B cell (primary cell): ENCODE data around the gene SFXN3. TPM values are rescaled to one million over a fixed set of nuclear protein-coding genes. Genes with fewer than 3 reads are reported as not detected.
A peak's percentile ranks its signal among the peaks of the same experiment; 100 is the strongest.

Experiments used
- ATAC-seq: fragments of 200-7000 bp; cut with Tn5 transposase; one replicate; pipeline ENCODE4 v1.10.0; 2021; ENCODE audit warnings: low read depth, mild to moderate bottlenecking, moderate number of reproducible peaks, moderate library complexity
- CTCF ChIA-PET: fragments of 350-600 bp; sonication (Branson Sonifier 250); formaldehyde crosslinking; loops from one replicate; lab custom pipeline; 2021; ENCODE audit warnings: antibody characterized with exemption, inconsistent platforms; lab: Charles Lee
- POLR2A ChIA-PET: fragments of 350-600 bp; sonication (Branson Sonifier 250); formaldehyde crosslinking; loops from one replicate; lab custom pipeline; 2021; ENCODE audit warnings: antibody characterized with exemption; lab: Charles Lee
- DNase-seq: peaks from one replicate; pipeline ENCODE4 v3.0.0; 2013
- H2AFZ ChIP-seq: 2 replicates; pipeline ENCODE4 v1.6.1; 2012; ENCODE audit warnings: mild to moderate bottlenecking, low read depth, low read length; ENCODE audit not compliant: insufficient read depth, poor library complexity, severe bottlenecking
- H3K27ac ChIP-seq, 2 donors: 1 replicate in 1 of 2; 2 replicates in 1 of 2; pipeline ENCODE4 v1.5.1; 2012 to 2013; ENCODE audit warnings: low read length in 2 of 2, mild to moderate bottlenecking in 2 of 2, moderate library complexity in 1 of 2
- H3K27me3 ChIP-seq, 4 experiments: fragments of 200-600 bp in 1 of 4; sonication (generic) in 1 of 4; replicated peaks in 1 of 4; 1 replicate in 2 of 4; 2 replicates in 2 of 4; pipeline versions ENCODE4 v1.6.1 to v1.7.0; 2013 to 2016; ENCODE audit warnings: low read length in 3 of 4, mild to moderate bottlenecking in 2 of 4, mixed read lengths in 1 of 4, moderate library complexity in 1 of 4; ENCODE audit not compliant: insufficient read depth in 4 of 4, control insufficient read depth in 3 of 4; ENCODE audit errors: control extremely low read depth in 1 of 4
- H3K36me3 ChIP-seq, 2 experiments: replicated peaks in 1 of 2; 1 replicate in 1 of 2; 2 replicates in 1 of 2; pipeline versions ENCODE4 v1.6.1 to v1.7.1; 2013; ENCODE audit warnings: low read length in 1 of 2; ENCODE audit not compliant: insufficient read depth in 2 of 2, control insufficient read depth in 1 of 2; ENCODE audit errors: control extremely low read depth in 1 of 2, extremely low read depth in 1 of 2
- H3K4me1 ChIP-seq, 2 donors: fragments of 200-600 bp in 1 of 2; sonication (generic) in 1 of 2; 1 replicate in 1 of 2; 2 replicates in 1 of 2; pipeline versions ENCODE4 v1.5.1 to v1.6.1; 2013 to 2017; ENCODE audit warnings: low read length in 2 of 2; ENCODE audit not compliant: control insufficient read depth in 2 of 2, insufficient read depth in 2 of 2
- H3K4me2 ChIP-seq: replicated peaks from 2 replicates; pipeline ENCODE3; 2012; ENCODE audit warnings: mild to moderate bottlenecking, low read depth, low read length; ENCODE audit not compliant: poor library complexity, severe bottlenecking
- H3K4me3 ChIP-seq, 5 experiments: fragments of 200-600 bp in 1 of 5; sonication (generic) in 1 of 5; 1 replicate in 3 of 5; 2 replicates in 2 of 5; pipeline versions ENCODE4 v1.5.1 to v1.7.0; 2011 to 2016; ENCODE audit warnings: low read length in 4 of 5, mild to moderate bottlenecking in 4 of 5, low read depth in 2 of 5, control low read depth in 1 of 5, moderate library complexity in 1 of 5; ENCODE audit not compliant: insufficient read depth in 1 of 5; ENCODE audit errors: control extremely low read depth in 1 of 5, extremely low read depth in 1 of 5
- H3K79me2 ChIP-seq: fragments of 200-600 bp; sonication (generic); one replicate; pipeline ENCODE4 v1.6.0; 2016; ENCODE audit warnings: low read length; ENCODE audit not compliant: control insufficient read depth, insufficient read depth
- H3K9ac ChIP-seq: fragments of 200-600 bp; sonication (generic); 2 replicates; pipeline ENCODE4 v1.6.1; 2017; ENCODE audit warnings: mild to moderate bottlenecking, low read length, moderate library complexity
- H3K9me3 ChIP-seq, 3 donors: one replicate each; pipeline versions ENCODE4 v1.6.1 to v1.7.1; 2013; ENCODE audit warnings: low read length in 2 of 3; ENCODE audit not compliant: control insufficient read depth in 2 of 3, insufficient read depth in 1 of 3; ENCODE audit errors: control extremely low read depth in 1 of 3
- H4K20me1 ChIP-seq: 2 replicates; pipeline ENCODE4 v1.6.0; 2012; ENCODE audit warnings: mild to moderate bottlenecking, low read length; ENCODE audit not compliant: insufficient read depth, control insufficient read depth, poor library complexity, severe bottlenecking
- H3K27ac Mint-ChIP-seq: one replicate; pipeline ENCODE4 v1.8.0; 2021; ENCODE audit warnings: mixed read lengths
- H3K27me3 Mint-ChIP-seq: one replicate; pipeline ENCODE4 v1.8.0; 2021; ENCODE audit warnings: mixed read lengths
- H3K4me1 Mint-ChIP-seq: one replicate; pipeline ENCODE4 v1.8.0; 2021; ENCODE audit warnings: mixed read lengths
- H3K4me3 Mint-ChIP-seq: one replicate; pipeline ENCODE4 v1.8.0; 2021; ENCODE audit warnings: mixed read lengths
- H3K9me3 Mint-ChIP-seq: one replicate; pipeline ENCODE4 v1.8.0; 2022; ENCODE audit warnings: mixed read lengths; ENCODE audit not compliant: insufficient read depth
- EZH2 ChIP-seq: IDR thresholded peaks from 2 replicates; pipeline ENCODE4 v1.6.1; 2012; ENCODE audit warnings: borderline replicate concordance, low read depth, mild to moderate bottlenecking, moderate library complexity, low read length; ENCODE audit not compliant: insufficient read depth, poor library complexity, severe bottlenecking
- WGBS: methylation state at CpG from one replicate; pipeline ENCODE4 v1.1.5; 2013; ENCODE audit warnings: missing lambda C conversion rate; ENCODE audit not compliant: insufficient coverage; 5-methylcytosine and 5-hydroxymethylcytosine counted together
- intact Hi-C: fragments of 100-400 bp; cut with micrococcal nuclease; formaldehyde crosslinking; loops from one replicate; pipeline ENCODE4 v1.10.0; 2022
- polyA plus RNA-seq: library from polyadenylated mRNA; depleted of rRNA; stranded (reverse); fragments of >200 nt; gene quantifications from 2 replicates; pipeline ENCODE4 v1.2.3, GENCODE V29; 2012
- total RNA-seq, 2 donors: library from RNA; stranded (reverse); fragments of 120-200 nt in 1 of 2; gene quantifications; 1 replicate in 1 of 2; 2 replicates in 1 of 2; pipeline versions ENCODE4 v1.2.3 to v1.2.4, GENCODE V29; 2013 to 2022
- TF ChIP-seq, protein P1 (sequence below): fragments of 200-600 bp; IDR thresholded peaks from one replicate; pipeline ENCODE4 v1.8.0; 2022; ENCODE audit warnings: antibody characterized with exemption, mild to moderate bottlenecking

Gene SFXN3
- total and polyA plus RNA-seq, 2 donors (not counting 1 experiment from before 2014, with no cell fraction given) = 44.2 to 51.7 TPM

DNA sequence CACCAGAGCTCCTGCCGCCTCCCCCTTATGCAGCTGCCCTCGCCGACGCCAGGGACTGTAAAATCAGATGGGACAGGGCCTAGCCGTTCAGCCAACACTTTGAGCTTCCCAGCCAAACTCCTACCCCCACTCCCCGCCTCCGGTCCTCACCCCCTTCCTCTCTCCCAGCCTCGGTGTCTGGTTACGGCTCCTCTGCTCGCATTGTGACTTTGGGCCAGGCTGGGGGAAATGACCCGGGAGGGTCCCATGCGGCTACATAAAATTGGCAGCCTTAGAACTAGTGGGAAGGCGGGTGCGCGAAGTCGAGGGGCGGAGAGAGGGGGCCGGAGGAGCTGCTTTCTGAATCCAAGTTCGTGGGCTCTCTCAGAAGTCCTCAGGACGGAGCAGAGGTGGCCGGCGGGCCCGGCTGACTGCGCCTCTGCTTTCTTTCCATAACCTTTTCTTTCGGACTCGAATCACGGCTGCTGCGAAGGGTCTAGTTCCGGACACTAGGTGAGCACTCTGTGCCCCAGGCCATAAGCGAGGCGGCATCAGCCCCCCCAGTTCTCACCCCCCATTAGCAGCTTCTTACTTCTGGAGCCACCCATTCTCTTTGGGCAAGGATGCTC, 30.7 kb downstream of the SFXN3 start, which contains the start of gene KAZALD1:
KAZALD1 (plus strand) TSS at position 366 of the 608 bp plus-strand sequence. CDS start 604 bp downstream, outside the sequence.
- peaks cover 43 to 51% of the 10 kb centered on the region in 2 donors for H3K4me1 ChIP-seq
- H3K9me3 ChIP-seq = peaks cover 0 to 6% (median 0%) of the 10 kb centered on the region in 3 donors
- peaks cover 5% of the 10 kb centered on the region for H4K20me1 ChIP-seq
- H3K27me3 Mint-ChIP-seq = peaks cover 22% of the 10 kb centered on the region
- H3K27me3 ChIP-seq = peaks cover 0 to 44% (median 17%) of the 10 kb centered on the region in 4 experiments
- no peak for DNase-seq
- TF ChIP-seq, protein P1, sequence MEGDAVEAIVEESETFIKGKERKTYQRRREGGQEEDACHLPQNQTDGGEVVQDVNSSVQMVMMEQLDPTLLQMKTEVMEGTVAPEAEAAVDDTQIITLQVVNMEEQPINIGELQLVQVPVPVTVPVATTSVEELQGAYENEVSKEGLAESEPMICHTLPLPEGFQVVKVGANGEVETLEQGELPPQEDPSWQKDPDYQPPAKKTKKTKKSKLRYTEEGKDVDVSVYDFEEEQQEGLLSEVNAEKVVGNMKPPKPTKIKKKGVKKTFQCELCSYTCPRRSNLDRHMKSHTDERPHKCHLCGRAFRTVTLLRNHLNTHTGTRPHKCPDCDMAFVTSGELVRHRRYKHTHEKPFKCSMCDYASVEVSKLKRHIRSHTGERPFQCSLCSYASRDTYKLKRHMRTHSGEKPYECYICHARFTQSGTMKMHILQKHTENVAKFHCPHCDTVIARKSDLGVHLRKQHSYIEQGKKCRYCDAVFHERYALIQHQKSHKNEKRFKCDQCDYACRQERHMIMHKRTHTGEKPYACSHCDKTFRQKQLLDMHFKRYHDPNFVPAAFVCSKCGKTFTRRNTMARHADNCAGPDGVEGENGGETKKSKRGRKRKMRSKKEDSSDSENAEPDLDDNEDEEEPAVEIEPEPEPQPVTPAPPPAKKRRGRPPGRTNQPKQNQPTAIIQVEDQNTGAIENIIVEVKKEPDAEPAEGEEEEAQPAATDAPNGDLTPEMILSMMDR = no peak
- no peak for TF ChIP-seq EZH2
- peak within 1 kb of the TSS; percentile 94 for H3K27ac Mint-ChIP-seq
- peak; percentile 8 for ATAC-seq
- peak within 1 kb of the TSS; percentile 93 to 100 (median 97) for H3K4me3 ChIP-seq
- H3K4me3 Mint-ChIP-seq = peak within 1 kb of the TSS; percentile 97
- CTCF ChIA-PET = interaction anchor here (0.6 to 16.1 kb wide), 9 partner anchors 8 to 81 kb away, joined by 3 to 306 read pairs (median 8); partner anchors contain the start of genes PDZD7 and SFXN3
- intact Hi-C loops = loop anchor here (2.0 to 10.0 kb wide), 4 partner anchors 63 to 996 kb away; partner anchors contain the start of gene ARMH3
- H2AFZ ChIP-seq = peak within 1 kb of the TSS; percentile 95
- H3K79me2 ChIP-seq = no peaks in the 10 kb centered on the region
- peak within 1 kb of the TSS; percentile 86 for H3K9ac ChIP-seq
- peaks cover 47% of the 10 kb centered on the region for H3K4me1 Mint-ChIP-seq
- no peaks in the 10 kb centered on the region for H3K9me3 Mint-ChIP-seq
- 25% methylated on average over 29 of the region's 31 CpGs for WGBS
- no peaks in the 10 kb centered on the region for H3K36me3 ChIP-seq
- peak within 1 kb of the TSS; percentile 72 for H3K4me2 ChIP-seq
- POLR2A ChIA-PET = interaction anchor here (0.6 to 3.8 kb wide), 6 partner anchors 9 to 712 kb away, joined by 3 to 20 read pairs (median 4); partner anchors contain the start of genes PDZD7 and SFXN3
- H3K27ac ChIP-seq = peak within 1 kb of the TSS; percentile 79 to 85
